Activated CD4-positive, alpha-beta T cell treated with anti-CD3 and anti-CD28 coated beads for 48 hours (primary cell): ENCODE data around the gene ZFP92.

Source experiments
- DNase-seq: peaks from one replicate; pipeline ENCODE4 v3.0.0-alpha.2; 2020

ZFP92 gene

GRCh38 chrX:153457827-153458466, 46.7 kb downstream of the ZFP92 start:
- no peak for DNase-seq

GRCh38 chrX:153458476-153458875, 47.2 kb downstream of the ZFP92 start:
- no peak for DNase-seq

- DNase-seq: no peak
These were observed 48.7 kb downstream of the ZFP92 start for GRCh38 chrX:153459986-153460385.

GRCh38 chrX:153460826-153461225, 49.6 kb downstream of the ZFP92 start:
- DNase-seq: peak; percentile 60
